HL-60/S4 treated with phorbol 12-myristate 13-acetate at 8.2 ng/mL for 4 days and 3 days (cell line): ENCODE results near the gene NKX6-1.

ENCODE experiments used
- in situ Hi-C: fragments of 300-500 bp; cut with MboI; formaldehyde crosslinking; loops from 2 replicates; pipeline ENCODE4 v1.15.0; 2022; ENCODE audit warnings: low sequenced_read_pairs

NKX6-1 gene

DNA sequence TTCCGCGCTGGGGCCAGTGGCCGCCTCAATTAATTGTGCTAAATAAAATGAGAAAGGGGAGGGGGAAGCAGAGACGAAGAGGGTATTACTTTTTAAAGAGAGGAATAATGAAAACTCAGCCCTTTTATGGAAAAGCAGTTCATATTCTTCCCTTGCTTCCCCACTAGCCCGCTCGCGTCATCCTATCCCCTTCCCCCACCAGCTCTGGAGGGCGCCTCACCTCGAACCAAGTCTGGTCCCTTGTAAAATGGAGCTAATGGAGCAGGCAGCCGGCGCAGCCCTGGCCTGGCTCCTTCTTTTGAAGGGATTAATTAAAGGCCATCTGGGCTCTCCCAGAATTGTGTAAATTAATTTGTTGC lies 511 bp upstream of the NKX6-1 start:
- in situ Hi-C loops, result no loop called here

DNA sequence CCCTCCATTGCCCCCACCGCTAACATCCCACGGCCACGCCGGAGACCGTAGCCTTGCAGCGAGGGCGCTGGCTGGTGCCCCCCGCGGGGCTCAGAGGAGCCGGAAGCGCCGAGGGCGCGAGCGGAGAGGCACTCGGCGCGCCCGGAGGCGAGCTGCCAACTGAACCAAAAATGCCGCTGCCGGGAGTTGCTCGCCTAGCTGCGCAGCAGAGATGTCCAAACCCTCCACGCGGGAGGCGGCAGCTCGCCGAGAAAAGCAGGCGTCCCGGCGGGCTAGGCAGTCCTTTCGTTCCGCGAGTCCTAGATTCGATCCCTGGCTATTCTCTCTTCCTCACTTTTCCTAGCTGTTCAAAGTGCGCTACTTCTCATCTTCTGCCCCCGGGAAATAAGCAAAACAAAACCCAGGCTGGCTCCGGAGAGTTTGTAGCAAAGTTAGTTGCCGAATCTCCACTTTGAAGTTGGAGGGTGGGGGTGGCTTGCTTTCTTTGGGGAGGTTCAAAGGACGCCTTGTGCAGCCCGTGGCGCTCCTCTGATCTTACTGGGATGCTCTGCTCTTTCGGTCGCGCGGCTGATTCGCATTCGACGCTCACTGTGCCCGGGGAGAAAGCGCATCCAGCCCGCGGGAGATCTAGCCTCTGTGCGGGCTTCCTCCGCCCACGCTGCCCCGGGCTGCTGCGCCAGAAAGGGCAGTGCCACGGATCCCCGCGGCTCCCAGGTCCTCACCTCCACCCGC lies 723 bp downstream of the NKX6-1 start:
- in situ Hi-C loops, result no loop called here

DNA sequence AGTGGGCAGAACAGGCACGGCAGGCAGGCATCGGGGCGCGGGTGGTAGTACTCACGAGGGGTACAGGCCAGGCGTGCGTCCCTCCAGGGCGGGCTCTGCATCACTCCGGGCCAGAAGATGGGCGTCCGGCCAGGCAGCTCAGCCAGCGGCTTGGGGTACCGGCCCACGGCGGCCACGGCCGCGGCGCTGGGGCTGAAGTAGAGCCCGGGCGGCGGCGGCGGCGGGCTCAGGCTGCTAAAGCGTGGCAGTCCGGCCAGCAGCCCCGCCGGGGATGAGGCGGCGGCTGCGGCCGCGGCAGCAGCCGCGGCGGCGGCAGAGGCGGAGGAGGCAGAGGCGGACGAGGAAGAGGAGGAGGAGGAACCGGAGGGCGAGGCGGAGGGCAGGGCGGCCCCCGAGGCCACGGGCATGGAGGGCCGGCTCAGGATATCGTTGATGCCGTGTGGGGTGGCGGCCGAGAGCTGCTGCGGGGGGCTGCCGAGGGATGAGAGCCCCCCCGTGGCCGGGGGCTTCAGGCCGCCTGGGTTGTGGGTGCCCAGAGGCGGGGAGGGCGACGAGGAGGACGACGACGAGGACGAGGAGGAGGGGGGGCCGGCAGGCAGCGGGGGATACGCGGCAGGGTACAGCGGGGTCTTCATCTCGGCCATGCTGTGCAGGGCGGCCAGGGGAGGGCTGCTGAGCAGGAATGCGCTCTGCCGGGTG lies 1.4 kb downstream of the NKX6-1 start:
- in situ Hi-C loops, result no loop called here

DNA sequence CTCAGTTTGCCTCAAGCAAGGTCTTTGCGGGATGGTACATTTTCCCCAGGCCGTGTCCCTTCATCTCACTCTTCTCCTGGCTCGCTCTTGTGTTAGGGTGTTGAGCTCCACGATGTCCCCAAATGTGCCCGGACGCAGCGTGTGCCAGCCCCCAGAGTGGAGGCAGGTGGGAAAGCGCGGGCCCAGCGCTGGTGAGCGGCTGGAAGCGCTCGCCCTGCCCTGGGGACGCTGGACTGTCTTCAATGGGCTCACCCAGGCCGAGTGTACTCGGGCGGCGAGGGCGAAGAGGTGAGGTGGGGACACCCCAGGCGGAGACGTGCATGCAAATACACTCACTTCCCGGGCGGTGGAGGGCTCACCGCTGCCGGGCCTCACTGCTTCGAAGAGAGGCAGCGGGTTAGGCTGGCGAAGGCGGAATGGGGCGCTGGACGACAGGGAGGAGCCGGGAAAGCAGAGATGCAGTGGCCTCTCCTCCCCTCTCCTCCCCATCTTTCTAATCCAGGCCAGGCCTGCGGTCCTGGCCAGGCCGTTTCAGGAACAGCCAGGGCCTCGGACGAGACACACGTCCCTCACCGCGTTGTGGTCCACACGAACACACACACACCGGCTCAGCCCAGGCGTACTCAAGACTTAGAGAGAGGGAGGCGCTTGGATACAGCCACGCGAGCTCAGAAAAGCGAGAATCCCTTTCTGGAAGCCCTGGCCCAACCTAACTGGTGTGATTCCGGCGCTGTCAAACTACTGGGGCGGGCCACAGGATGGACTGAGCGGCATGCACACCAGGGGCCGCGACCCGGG lies 2.2 kb downstream of the NKX6-1 start:
- in situ Hi-C loops, result no loop called here

DNA sequence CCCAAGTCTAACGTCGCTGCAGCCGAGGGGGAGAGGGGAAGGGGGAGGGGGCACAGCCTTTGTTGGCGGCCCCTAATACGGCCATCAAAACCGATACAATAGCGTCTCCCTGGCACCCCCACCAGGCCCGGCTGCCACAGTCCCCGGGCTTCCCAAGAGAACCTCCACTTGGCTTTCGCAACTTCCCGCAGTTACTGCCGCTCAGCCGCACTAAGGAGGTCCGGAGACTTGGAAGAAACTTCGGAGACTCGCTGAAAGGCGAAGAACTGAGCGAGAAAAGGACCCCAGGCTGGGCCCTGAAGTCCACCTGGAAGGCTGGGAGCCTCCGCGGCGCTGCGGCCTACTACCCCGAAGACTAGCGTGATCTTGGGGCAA lies 2.8 kb downstream of the NKX6-1 start:
- in situ Hi-C loops, result no loop called here

DNA sequence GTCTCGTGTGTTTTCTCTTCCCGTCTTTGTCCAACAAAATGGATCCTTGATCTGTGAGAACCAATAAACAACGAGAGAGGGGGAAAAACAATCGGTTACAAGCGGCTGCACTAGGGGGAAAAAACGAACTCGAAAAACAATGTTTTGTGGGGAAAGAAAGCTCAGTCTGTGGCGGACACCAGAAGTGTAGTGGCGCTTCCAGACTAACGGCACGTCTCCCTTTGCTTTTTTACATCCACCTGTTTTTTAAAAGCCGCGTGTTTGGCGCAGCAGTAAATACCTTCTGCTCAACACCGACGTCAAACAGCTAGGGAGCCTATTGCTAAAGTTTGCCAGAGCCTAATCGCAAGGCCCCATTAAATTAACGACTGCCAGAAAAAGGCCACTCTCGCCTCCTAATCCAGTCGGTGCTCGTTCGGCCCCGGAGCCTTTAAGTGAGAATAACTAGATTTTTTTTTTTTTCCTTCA lies 3.3 kb downstream of the NKX6-1 start:
- in situ Hi-C loops, result no loop called here

DNA sequence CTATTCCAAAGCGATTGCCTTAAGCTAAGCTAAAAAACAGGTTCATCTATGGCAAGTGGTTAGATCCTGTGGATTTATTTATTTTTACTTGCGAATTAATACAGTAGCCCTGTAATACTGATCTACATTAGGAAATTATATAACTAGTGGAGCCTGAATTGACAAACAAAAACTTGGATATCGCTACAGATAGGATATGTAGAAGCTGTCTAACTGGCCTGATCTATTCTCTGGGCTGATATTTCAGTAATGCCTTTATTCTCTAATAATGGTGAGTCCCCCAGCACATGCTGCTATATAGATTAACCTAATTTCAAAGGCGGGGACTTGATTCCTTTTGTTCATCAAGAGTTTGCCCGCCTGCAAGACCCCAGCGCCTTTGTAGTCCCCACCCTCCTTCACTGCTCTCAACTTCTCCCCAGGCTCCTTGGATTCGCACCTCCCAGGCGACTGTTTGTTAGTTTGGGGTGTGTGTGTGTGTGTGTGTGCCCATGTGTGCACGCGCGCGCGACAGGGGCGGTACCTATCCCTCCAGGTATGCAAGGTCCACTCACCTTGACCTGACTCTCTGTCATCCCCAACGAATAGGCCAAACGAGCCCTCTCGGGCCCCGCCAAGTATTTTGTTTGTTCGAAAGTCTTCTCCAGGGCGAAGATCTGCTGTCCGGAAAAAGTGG lies 3.8 kb downstream of the NKX6-1 start:
- in situ Hi-C loops, result no loop called here

DNA sequence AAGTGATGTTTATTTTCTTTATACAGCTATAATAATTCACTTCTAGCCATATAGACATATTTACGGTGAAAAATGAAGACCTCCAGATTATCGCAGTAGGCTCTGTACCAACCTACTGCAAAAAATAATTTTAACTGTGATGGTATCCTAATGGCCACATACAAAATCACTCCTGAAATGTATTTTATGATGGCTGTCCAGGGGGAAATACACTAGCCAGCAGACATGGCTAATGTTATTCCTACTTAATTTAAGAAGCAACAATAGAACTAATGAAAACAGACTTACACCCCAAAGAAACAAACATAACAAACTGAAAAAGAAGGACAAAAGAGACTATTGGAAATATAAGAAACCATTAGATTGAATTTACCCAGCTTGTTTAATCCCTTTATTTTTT lies 4.6 kb downstream of the NKX6-1 start:
- in situ Hi-C loops, result no loop called here

DNA sequence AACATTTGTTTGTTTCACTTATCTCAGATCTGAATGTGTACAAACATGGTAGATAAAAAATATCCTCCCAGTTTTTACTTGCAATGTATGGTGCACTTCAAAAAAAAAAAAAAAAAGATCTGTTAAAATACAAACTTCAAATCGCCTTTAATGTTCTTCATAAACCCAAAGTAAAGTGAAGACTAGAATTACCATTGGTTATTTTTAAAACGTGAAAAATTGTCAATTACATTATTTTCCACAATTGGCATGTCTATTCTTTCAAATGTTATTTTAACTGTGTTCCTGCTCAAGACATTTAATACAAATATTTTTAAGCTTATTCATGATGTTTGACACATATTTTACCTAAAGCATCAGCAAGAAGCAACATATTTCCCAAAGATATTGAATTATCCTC lies 5.0 kb downstream of the NKX6-1 start:
- in situ Hi-C loops, result no loop called here

DNA sequence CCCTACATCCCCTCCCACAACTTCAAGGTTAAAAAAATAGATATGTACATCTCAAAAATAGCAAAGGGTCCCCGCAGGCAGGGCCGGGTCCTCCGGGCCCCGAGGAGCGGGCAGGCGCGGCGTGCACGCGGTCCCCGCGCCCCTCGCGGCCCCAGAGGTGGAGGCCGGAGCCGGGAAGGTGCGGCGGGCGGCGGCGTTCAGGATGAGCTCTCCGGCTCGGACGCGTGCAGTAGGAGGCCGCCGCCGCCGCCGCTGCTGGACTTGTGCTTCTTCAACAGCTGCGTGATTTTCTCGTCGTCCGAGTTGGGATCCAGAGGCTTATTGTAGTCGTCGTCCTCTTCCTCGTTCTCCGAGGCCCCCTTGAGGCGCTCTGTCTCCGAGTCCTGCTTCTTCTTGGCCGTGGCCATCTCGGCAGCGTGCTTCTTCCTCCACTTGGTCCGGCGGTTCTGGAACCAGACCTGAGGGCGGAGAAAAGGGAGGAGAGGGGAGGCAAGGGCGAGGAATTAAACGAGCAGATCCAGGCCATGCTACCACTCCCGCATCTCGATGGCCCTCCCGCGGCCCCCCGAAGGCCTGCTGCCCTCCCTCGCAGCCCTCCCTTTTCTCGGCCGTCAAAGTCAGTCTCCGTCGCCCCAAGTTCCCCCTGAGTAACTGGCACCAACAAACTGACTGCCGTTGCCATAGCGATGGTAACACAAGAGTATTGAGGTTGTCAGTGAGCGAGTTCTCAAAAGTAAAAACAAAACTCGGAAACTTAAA lies 5.8 kb downstream of the NKX6-1 start:
- in situ Hi-C loops, result no loop called here

DNA sequence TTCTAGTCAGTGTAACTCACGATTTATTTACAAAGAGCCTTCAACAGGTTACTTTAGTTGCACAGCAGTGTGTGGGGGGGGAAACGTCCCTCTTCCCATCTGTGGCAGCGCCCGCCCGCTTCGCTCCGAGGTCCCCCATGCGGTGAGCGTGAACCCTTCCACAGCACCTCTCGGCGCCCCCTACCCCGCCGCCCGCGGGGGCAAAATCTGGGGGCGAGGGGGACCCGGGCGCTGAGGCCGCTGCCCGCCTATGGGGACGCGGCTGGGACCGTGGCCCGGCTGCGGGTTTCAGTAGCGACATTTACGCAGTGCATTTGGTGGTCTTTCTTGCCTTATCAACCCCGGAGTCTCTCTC lies 6.4 kb downstream of the NKX6-1 start:
- in situ Hi-C loops, result no loop called here

DNA sequence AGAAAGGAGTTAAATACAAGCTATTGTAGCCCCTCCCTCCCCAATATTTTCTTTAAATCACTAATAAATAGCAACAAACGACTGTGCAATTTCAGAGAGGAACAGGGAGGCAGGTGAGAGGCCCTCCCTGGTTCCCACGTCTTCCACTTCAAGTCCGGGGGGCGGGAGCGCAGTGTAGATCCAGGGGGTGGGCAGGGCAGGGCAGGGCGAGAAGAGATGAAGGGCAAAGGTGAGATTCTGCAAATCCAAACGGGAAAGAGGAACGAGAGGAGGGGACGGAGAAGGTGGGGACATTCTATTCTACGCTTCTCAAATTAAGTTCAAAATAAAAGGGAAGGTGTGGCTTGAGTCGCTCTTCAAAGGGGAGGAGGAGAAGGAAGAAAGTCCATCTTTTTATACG lies 6.8 kb downstream of the NKX6-1 start:
- in situ Hi-C loops, result no loop called here

DNA sequence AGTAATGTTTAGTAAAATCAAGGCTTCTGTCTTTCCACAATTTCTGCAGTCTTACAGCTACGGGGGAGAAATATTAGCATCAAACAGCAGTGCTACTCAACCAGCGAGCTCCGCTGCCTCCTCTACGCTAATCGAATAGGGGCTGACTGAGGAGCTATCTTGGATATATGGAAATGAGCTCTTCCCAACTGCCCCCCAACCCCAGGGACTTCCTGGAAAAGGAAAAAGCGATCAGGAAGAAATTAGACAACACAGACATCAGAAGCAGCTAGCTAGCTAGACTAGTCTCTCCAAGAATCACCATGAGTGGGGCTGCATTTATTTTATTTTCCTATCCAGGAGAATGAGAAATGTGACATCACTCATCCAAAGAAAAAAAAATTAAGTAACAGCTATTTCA lies 7.6 kb downstream of the NKX6-1 start:
- in situ Hi-C loops, result no loop called here

DNA sequence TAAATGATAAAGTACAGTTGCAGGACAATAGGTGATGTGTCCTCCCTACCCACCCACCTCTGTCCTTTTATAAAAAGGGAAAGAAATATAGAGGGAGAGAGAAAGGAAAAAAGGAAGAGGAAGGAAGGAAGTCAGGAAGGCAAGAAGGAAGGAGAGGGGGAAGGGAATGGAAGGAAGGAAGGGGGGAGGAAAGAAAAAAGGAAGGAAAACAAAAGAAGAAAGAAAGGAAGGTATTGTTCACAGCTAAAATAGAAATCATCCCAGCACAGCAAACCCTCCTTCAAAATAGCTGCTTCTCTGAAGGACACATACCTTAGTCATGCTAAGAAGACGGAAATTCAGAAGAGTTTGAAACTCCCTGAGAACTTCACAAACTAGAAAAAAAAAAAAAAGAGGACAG lies 8.4 kb downstream of the NKX6-1 start:
- in situ Hi-C loops, result no loop called here

DNA sequence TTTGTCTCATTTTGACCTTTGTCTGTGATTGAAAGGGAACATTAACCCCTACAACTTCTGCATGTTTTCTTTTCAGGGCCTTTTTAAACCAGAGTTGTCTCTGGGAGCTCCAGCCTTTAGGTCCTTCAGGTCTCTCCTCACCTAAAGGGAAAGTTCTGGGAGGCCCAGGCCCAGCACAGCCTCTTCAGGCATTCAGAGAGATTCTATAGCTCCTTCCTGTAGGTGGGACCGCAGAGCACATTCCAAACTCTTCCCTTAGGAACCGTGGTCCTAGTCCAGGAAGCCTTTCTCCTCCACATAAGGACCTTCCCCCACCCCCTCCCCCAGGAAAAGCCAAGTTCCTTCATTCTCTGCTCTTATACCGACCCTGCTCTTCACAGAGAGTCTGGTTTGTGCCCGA lies 14.9 kb downstream of the NKX6-1 start:
- in situ Hi-C loops, result no loop called here

DNA sequence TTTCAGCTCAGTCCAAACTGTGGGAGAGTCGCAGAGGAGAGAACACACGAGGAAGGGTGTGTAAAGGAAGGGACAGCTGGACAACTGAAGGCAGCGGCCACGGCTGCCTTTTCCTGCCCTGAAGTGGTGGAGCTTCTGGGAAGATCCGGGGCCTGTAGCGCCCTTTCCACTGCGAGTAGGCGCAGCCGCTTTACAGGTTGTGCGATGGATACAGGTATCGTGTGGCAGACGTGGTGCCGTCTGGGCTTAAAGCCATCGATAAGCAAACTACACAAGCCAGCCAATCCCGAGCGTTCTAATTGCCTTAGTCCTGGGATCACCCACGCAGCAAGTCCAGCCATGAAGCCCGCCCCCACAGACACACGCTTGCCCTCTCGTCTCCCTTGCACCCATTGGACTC lies 15.4 kb downstream of the NKX6-1 start:
- in situ Hi-C loops, result no loop called here

DNA sequence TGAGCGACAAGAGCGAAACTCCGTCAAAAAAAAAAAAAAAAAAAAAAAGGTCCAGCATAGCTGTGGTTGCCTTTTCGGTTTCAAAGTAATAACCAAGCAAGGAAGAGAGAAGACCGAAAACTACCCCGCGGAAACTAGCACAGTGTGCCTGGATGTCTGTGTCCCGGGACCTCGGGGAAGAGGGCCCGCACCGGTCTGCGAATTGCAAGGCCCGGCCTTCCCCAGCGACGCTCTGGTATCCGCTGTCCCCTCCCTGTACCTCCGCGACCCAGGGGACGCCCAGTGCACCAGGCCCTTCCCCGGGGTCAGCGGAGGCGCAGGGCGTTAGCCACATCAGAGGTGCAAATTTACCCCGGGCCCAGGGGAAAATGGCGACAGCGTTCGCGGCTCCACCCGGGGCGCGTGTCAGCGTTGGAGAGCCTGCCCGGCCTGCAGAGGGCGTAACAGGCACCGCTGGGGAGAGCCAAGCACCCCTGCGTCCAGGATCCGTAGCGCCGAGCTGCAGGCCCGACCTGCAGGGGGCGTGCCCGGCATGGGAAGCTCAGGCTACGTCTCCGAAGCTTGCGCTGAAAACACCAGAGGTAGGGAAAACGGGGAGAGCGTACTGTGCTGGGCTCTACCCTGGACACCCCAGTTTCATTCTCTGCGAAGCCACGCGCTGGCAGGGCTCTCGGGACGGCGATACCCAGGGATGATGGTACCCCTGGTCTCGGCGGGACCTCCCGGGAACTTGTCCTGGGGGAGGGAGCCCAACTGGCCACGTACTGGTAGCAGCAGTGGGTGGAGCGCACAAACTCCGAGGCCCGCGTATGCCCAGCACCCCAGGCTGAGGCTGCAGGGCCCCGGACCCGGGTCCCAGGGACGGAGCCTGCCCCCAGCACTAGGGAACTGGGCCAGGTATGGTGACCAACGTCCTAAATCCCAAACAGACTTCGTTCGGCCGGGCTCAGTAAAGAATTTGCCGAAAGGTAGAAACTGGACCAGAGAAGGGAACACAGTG lies 16.2 kb downstream of the NKX6-1 start:
- in situ Hi-C loops, result no loop called here

DNA sequence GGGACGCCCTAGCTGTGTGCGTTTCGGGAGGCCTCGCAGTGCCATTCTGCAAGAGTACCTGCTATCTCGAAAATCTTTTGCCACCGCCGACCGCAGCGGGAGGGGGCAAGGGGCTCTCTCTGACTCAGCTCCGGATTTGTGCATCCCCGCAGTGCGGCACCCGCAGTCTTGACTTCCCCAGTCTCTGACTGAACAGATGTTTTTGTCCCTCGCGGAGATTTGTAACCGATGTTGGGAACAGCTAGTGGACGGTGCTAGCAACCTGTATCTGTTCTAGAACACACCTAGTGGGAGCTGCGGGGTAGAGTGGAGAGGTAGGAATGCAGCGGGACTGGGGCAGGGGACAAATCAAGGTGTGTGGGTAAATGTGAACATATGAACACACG lies 17.2 kb downstream of the NKX6-1 start:
- in situ Hi-C loops, result no loop called here

DNA sequence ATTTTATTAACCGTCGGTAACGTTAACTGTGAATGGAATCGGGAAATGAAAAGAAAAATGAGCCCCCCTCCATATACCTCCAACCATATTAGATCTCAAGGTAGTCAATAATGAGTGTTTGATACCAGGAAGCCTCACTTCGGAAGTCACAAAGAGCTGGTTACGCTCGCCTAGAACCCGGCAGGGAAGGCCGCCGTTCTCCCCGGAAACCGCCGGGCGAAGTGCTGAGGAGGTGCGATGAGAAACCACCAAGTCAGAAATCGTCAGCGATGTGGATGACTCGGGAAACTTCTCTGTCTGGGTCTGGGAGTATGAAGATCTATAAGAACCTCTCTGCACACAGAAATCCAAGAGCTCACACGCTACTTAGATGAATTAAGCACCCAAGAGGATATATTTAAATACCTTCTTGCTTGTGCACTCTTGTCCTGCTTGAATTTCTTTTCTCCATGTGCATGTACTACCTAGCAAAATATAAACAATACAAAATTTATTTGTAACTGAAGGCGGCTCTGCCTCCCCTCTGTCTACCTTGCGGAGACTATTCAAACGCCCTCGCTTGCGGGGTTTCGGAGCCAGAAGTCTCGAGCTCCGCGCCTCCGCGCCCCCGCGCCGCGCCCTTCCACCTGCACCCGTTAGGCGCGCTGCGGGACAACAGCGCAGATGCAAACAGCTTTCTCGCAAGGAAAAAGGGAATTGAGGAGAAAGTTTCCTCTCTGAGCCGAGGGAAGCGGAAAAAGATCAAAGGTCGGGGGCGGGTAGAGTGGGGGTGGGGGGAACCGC lies 17.8 kb downstream of the NKX6-1 start:
- in situ Hi-C loops, result no loop called here
